Measurements from ENCODE around the gene TUBA3E.
"Not testable (repeated sequence)": the region's sequence is repeated elsewhere in the genome, so short reads cannot be mapped to it uniquely, and the experiment has no call there.

Gene TUBA3E

GRCh38 chr2:130190237-130190636 lies 8.0 kb downstream of the TUBA3E start:
- DNase-seq: no peak

DNA sequence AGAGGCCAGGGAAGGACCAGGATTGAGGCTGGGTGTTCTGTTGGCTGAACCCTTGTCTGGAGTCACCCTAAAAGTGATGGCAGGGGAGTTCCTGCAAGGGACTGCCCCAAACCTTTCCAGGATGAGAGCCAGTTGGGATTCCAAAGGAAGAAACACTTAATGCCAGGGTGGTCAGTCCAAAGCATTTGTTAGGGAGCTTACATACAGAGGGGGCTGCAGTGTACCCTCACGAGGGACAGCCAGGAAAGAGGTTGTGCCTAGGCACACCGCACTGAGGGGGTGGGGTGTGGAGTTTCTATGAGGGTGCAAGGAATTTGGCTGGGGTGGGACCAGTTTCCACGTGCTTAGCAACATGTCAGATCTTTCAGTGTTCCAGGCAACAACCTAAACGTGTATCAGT lies 9.3 kb downstream of the TUBA3E start:
- not testable (repeated sequence) for DNase-seq

DNA sequence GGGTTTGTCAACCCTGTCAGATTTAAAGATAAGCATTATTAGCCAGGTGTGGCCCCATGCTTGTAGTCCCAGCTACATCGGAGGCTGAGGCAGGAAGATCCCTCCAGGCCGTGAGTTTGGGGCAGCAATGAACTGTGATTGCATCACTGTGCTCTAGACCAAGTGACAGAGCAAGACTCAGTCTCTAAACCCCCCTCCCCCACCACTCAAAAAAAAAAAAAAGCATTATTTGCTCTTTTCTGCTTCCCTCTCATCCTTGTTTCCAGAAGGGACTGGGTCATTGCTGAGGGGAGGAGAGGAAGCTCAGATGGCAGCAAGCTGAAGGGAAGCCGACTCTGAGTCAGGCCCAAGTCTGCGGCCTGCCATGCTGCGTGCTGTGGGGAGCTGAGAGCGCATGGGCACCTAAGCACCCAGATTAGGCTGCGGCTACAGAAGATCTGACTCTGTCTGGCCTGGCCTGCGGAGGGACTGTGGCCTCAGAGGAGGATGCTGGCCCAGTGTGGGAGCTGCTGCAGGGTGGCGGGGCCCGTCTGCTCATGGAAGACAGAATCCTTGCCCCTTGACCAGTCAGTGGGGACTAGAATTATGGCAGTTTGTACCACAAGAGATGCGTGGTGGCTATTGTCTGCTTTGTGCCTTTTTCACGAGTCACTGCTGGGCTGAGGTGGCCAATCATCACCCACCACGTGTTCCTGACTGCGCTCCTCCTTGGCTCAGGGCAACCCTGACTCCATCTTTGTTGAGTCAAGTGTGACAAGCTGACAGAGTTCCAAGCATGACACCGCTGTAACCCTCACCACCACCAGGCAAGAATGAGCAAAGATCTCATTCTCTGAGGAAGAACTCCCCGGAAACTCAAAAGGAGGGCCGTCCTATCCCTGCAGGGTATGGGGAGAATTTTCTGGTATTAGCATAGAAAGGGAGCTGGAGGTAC lies 10.1 kb downstream of the TUBA3E start:
- DNase-seq: not testable (repeated sequence)

DNA sequence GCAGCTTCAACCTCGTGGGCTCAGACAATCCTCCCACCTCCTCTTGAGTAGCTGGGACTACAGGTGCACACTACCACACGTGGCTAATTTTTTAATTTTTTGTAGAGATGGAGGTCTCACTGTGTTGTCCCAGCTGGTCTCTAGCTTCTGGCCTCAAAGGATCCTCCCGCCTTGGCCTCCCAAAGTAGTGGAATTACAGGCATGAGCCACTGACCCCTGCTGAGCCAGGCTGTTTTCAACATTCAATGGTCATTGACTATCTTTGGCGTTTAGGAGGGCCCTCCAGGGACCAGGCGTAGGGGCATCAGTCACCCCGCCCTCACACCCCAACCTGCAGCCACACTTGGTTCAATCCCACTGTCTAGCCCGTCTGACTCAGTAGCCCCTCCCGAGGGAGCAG lies 11.0 kb downstream of the TUBA3E start:
- no peak for DNase-seq

DNA sequence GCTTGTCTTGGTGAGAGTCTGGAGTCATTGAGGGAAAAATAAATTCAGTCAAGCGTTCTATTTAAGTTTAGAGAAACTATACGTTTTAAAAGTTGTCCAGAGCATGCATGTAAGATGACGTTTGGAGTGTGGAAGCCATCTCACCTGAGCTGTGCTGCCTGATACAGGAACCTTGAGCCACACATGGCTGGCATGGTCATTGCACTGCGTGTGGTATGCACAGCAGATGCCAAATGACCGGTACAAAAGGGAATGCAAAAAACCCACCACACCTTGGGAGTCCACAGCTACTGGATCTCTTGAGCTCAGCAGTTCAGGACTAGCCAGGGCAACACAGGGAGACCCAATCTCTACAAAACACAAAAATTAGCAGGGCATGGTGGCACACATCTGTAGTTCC lies 11.8 kb downstream of the TUBA3E start:
- no peak for DNase-seq

GRCh38 chr2:130185896-130186295 lies 12.3 kb downstream of the TUBA3E start:
- DNase-seq: no peak

GRCh38 chr2:130185436-130185835 lies 12.8 kb downstream of the TUBA3E start:
- no peak for DNase-seq

GRCh38 chr2:130183512-130184373 lies 14.5 kb downstream of the TUBA3E start:
- DNase-seq: no peak

GRCh38 chr2:130182826-130183511 lies 15.3 kb downstream of the TUBA3E start:
- DNase-seq: not testable (repeated sequence)

- peak; percentile 93 for DNase-seq
Measured at GRCh38 chr2:130181880-130182682, 16.2 kb downstream of the TUBA3E start, which contains the start of gene MZT2B. Gene MZT2B (plus strand): TSS chr2:130182262. CDS start chr2:130182283, 21 bp downstream.

GRCh38 chr2:130181325-130181879 lies 16.8 kb downstream of the TUBA3E start, which contains the start of gene SMPD4:
Gene SMPD4 (minus strand): TSS chr2:130181602. CDS start chr2:130176592, 5,010 bp downstream.
- peak; percentile 98 for DNase-seq

DNA sequence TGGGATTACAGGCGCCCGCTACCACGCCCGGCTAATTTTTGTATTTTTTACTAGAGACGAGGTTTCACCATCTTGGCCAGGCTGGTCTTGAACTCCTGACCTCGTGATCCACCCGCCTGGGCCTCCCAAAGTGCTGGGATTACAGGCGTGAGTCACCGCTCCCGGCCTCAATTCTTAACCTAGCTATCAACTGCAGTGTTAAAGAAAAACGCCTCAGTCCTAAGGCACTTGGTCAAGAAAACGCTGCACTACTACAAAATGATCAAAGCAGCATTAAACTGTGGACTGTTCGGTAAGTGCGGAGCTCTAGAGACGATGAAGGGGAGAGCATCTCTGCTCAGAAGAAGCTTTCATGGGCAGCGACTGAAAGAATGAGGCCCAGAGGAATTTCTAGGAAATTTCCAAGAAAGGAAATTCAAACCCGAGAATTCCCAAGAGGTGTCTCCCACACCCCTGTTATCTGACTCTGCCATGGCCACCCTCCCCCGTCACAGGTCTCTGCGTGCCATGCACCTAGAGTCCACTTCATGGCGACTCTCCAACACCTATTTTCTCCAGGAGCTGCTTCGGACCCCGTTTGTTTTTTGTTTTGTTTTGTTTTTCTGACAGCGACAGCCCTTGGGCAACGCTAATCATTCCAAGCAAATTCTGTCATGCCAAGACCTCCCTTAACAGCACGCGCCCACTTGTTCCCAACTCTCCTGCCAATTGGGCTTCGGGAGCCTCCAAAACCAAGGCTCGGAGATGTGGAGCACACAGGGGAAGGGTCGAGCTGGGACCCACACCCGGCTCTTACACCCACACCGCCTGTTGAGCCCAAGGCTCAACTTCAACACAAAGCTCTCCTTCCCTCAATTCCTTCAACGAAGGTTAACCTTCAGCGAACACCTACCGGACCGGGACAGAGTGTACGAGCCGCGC lies 17.6 kb downstream of the TUBA3E start:
- not testable (repeated sequence) for DNase-seq

DNA sequence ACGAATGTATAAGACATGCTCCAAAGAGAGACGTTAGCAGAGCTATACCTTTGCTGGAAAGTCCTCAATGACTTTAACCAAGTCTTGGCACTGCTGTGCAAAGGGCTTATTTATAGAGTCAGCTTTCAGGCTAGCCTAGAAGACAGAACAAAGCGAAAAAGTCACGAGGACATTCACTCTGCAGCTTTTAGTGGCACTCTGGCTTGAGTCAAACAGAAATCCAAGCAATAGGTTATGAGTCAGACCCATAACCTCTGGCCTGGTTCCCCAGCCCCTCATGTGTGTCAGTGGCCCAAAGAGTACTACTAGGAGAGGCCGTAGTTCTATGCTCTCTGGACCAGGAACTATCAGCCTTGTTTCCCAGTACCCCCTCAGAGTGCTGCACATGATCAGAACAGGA lies 23.4 kb downstream of the TUBA3E start:
- DNase-seq: not testable (repeated sequence)

DNA sequence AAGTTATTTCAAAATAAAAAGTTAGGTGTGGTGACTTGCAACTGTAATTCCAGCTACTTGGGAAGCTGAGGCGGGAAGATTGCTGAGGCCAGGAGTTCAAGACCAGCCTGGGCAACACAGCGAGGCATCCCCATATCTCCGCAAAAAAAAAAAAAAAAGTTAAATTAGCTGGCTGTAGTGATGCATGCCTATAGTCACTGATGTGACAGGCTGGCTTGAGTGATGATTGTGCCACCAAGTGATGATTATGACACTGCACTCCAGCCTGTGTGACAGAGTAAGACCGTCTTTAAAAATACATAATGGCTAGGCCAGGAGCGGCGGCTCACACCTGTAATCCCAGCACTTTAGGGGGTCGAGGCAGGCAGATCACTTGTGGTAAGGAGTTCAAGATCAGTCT lies 28.3 kb downstream of the TUBA3E start:
- no peak for DNase-seq

DNA sequence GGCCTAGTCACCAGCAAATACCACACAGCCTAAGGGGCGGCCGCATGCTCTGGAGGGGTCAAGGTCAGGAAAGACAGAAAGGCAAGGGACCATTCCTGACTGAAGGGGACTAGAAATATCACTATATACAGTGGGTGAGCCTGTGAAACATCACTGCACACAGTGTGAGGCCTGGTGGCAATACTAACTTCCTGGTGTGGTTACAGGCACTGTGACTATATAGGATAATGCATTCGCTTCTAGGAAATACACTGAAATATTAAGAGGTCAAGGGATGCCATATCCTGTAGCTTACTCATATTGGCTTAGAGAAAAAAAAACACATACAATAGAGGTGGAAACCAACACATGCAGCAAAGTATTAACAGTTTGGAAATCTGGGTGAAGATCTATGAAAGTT lies 29.1 kb downstream of the TUBA3E start:
- DNase-seq: not testable (repeated sequence)

DNA sequence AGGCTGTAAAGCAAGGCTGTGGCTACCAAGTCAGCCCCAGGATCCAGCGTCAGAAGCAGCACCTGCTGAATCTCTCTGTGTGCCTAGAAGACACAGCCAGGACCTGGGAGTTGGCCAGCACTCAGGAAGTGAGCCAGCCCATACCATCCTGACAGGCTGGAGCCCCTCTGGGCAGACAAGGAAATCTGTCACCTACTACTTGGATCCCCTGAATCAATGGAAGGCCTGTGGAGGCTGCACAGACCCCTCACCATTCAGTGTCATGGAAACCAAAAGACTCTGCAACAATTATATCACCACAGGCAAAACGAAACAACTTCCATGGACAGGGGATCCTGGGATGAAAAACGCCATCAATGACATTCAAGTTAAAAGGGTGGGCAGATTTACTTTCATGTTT lies 31.6 kb downstream of the TUBA3E start:
- not testable (repeated sequence) for DNase-seq

DNA sequence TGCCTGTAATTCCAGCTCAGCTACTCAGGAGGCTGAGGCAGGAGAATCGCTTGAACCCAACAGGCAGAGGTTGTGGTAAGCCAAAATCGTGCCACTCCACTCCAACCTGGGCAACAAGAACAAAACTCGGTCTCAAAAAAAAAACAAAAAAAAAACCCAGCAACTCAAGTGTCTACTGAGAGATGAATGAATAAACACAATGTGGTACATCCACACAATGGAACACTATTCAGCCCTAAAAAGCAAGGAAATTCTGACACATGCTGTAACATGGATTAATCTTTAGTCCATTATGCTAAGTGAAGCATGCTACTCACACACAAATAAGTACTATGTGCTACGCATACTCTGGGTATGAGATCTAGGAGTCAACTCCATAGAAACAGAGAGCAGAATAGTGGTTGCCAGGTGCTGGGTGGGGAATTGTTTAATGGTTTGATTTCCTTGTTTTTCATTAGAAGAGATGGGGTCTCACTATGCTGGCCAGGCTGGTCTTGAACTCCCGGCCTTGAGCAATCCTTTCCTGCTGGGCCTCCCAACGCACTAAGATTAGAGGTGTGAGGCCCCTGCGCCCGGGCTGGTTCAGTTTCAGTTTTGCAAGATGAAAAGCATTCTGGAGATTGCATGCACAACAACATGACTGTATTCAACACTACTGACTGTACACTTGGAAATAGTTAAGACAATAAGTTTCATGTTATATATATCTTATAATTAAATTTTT lies 32.8 kb downstream of the TUBA3E start:
- DNase-seq: no peak

- no peak for DNase-seq
Measured at GRCh38 chr2:130162968-130163367, 35.3 kb downstream of the TUBA3E start.

DNA sequence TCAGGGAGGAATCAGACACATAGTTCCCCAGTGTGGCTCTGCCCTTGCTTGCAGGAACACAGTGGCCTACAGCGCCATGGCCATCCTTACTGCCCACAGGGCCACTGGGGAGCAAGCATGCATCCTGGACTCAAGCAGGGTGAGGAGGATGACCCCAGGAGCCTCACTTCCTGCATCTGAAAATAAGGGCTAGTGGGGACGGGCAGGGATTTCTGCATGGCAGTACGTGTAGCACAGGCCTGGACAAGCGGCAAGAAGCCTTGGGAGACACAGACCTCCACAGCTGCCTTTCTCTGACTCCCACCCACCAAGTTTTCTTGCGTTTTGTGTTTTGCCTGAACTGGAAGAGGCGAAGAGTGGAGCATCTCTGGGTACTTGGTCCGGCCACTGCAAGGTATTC lies 35.8 kb downstream of the TUBA3E start:
- not testable (repeated sequence) for DNase-seq
